Keratinocyte (primary cell): ENCODE results near the gene TMEM87A. TPM values are rescaled to one million over a fixed set of nuclear protein-coding genes. Genes with fewer than 3 reads are reported as not detected.

Source experiments
- DNase-seq: peaks from one replicate; pipeline ENCODE4 v3.0.0-alpha.2; 2011; ENCODE audit warnings: low read depth, missing footprints, low spot score
- FAIRE-seq: peaks from 2 replicates; lab custom pipeline; 2011; peaks lifted over from hg19 to GRCh38; lab: Jason Lieb, UNC
- H2AFZ ChIP-seq: 2 replicates; pipeline ENCODE4 v1.6.0; 2012; ENCODE audit warnings: low read length, control low read depth, inconsistent platforms; ENCODE audit not compliant: control insufficient read depth
- H3K27ac ChIP-seq: 2 replicates; pipeline ENCODE4 v1.5.1; 2011; ENCODE audit warnings: low read length; ENCODE audit not compliant: control insufficient read depth, insufficient read depth
- H3K27me3 ChIP-seq: 3 replicates; pipeline ENCODE4 v1.6.0; 2011; ENCODE audit warnings: low read length; ENCODE audit not compliant: control insufficient read depth, insufficient read depth; ENCODE audit errors: extremely low read depth
- H3K36me3 ChIP-seq, 2 experiments: 2 replicates in 1 of 2; 3 replicates in 1 of 2; pipeline ENCODE4 v1.5.1; 2011; ENCODE audit warnings: low read length in 2 of 2, mild to moderate bottlenecking in 1 of 2; ENCODE audit not compliant: control insufficient read depth in 2 of 2, insufficient read depth in 2 of 2; ENCODE audit errors: extremely low read depth in 1 of 2
- H3K4me1 ChIP-seq: 3 replicates; pipeline ENCODE4 v1.5.1; 2011; ENCODE audit warnings: low read length; ENCODE audit not compliant: control insufficient read depth, insufficient read depth; ENCODE audit errors: extremely low read depth
- H3K4me2 ChIP-seq: 3 replicates; pipeline ENCODE4 v1.6.0; 2011; ENCODE audit warnings: low read depth, low read length; ENCODE audit not compliant: control insufficient read depth, insufficient read depth; ENCODE audit errors: extremely low read depth
- H3K4me3 ChIP-seq, 3 experiments: fragments of 200-600 bp in 1 of 3; sonication (generic) in 1 of 3; 2 replicates in 2 of 3; 3 replicates in 1 of 3; pipeline ENCODE4 v1.5.1; 2011 to 2016; ENCODE audit warnings: low read length in 3 of 3, mild to moderate bottlenecking in 3 of 3, control low read depth in 2 of 3, inconsistent platforms in 1 of 3, low read depth in 1 of 3, mixed read lengths in 1 of 3, mixed run types in 1 of 3, moderate library complexity in 1 of 3; ENCODE audit not compliant: control insufficient read depth in 2 of 3, insufficient read depth in 2 of 3; ENCODE audit errors: extremely low read depth in 1 of 3
- H3K79me2 ChIP-seq: 2 replicates; pipeline ENCODE4 v1.6.0; 2012; ENCODE audit warnings: low read length; ENCODE audit not compliant: control insufficient read depth, insufficient read depth
- H3K9ac ChIP-seq: 3 replicates; pipeline ENCODE4 v1.6.0; 2011; ENCODE audit warnings: low read length; ENCODE audit not compliant: control insufficient read depth, insufficient read depth; ENCODE audit errors: extremely low read depth
- H3K9me1 ChIP-seq: 3 replicates; pipeline ENCODE4 v1.6.0; 2011; ENCODE audit warnings: low read length; ENCODE audit not compliant: control insufficient read depth, insufficient read depth; ENCODE audit errors: extremely low read depth
- H3K9me3 ChIP-seq: 2 replicates; pipeline ENCODE4 v1.5.1; 2012; ENCODE audit warnings: low read depth, low read length; ENCODE audit not compliant: control insufficient read depth
- H4K20me1 ChIP-seq: 3 replicates; pipeline ENCODE4 v1.6.0; 2011; ENCODE audit warnings: low read length; ENCODE audit not compliant: control insufficient read depth, insufficient read depth; ENCODE audit errors: extremely low read depth
- EZH2 ChIP-seq: IDR thresholded peaks from one replicate; pipeline ENCODE4 v1.6.1; 2012; ENCODE audit warnings: inconsistent platforms, mild to moderate bottlenecking, low read length, moderate library complexity
- dilution Hi-C: fragments of 300-500 bp; cut with MboI; formaldehyde crosslinking; loops from one replicate; pipeline ENCODE4 v1.7.0; 2020; ENCODE audit warnings: low sequenced_read_pairs; ENCODE audit not compliant: extremely low pct_ligation_motif_present
- polyA plus RNA-seq, 5 experiments: library from polyadenylated mRNA; depleted of rRNA in 3 of 5; stranded (reverse) in 3 of 5; stranded (forward) in 1 of 5; unstranded in 1 of 5; fragments of >200 nt; gene quantifications; 1 replicate in 1 of 5; 2 replicates in 3 of 5; 3 replicates in 1 of 5; pipeline versions ENCODE4 v1.2.1 to v1.2.3, GENCODE V29; 2011 to 2012; ENCODE audit warnings: missing spikeins in 2 of 5, low read depth in 1 of 5, low replicate concordance in 1 of 5
- TF ChIP-seq, protein P1 (sequence below), 3 experiments: IDR thresholded peaks in 1 of 3; conservative IDR thresholded peaks in 1 of 3; optimal IDR thresholded peaks in 1 of 3; 2 replicates in 2 of 3; 3 replicates in 1 of 3; pipeline versions ENCODE3 to v1.5.1; 2011; ENCODE audit warnings: low read length in 3 of 3, mild to moderate bottlenecking in 3 of 3, moderate library complexity in 2 of 3, control low read depth in 1 of 3, inconsistent platforms in 1 of 3; ENCODE audit not compliant: insufficient read depth in 2 of 3; ENCODE audit errors: extremely low read depth in 1 of 3

Gene TMEM87A
- polyA plus RNA-seq, 1 donor (not counting 4 experiments of a cell fraction or from before 2014, with no cell fraction given), result 43.7 TPM

DNA sequence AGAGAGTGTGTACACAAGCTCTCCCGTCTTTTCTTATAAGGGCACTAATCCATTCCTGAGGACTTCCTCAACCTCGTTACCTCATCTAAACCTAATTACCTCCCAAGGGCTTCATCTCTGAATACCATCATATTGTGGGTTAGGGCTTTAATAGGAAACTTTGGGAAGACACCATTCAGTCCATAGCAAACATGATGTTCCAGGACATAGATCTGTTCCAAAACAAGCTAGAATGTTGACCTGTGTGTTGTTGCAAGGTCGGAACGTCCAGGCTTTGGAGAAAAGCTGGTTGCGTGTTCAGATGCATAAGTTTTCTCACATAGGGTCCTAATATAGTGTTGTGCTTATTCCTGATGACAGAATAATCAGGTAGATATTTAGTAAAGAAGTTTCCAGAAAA lies 9.7 kb upstream of the TMEM87A start:
- no peaks in the 10 kb centered on the region for H3K79me2 ChIP-seq
- FAIRE-seq, result no peak
- no peak for DNase-seq
- TF ChIP-seq, protein P1, sequence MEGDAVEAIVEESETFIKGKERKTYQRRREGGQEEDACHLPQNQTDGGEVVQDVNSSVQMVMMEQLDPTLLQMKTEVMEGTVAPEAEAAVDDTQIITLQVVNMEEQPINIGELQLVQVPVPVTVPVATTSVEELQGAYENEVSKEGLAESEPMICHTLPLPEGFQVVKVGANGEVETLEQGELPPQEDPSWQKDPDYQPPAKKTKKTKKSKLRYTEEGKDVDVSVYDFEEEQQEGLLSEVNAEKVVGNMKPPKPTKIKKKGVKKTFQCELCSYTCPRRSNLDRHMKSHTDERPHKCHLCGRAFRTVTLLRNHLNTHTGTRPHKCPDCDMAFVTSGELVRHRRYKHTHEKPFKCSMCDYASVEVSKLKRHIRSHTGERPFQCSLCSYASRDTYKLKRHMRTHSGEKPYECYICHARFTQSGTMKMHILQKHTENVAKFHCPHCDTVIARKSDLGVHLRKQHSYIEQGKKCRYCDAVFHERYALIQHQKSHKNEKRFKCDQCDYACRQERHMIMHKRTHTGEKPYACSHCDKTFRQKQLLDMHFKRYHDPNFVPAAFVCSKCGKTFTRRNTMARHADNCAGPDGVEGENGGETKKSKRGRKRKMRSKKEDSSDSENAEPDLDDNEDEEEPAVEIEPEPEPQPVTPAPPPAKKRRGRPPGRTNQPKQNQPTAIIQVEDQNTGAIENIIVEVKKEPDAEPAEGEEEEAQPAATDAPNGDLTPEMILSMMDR (optimal IDR thresholded peaks at IDR 0.05 in 1 of 3, IDR thresholded peaks at IDR 0.05 in 1 of 3, conservative IDR thresholded peaks at IDR 0.05 in 1 of 3; ENCODE audit: extremely low read depth in 1 of 3, insufficient read depth in 2 of 3, low read length in 3 of 3), result no peak
- no peak for TF ChIP-seq EZH2
- H2AFZ ChIP-seq, result no peak overlapping the region
- H3K9me3 ChIP-seq, result no peaks in the 10 kb centered on the region
- no peaks in the 10 kb centered on the region for H4K20me1 ChIP-seq
- no peaks in the 10 kb centered on the region for H3K27me3 ChIP-seq
- H3K9ac ChIP-seq, result no peak overlapping the region
- H3K4me1 ChIP-seq, result no peaks in the 10 kb centered on the region
- H3K4me2 ChIP-seq, result no peak overlapping the region
- peaks cover 20 to 24% of the 10 kb centered on the region in 2 experiments for H3K36me3 ChIP-seq
- H3K9me1 ChIP-seq, result peaks cover 2% of the 10 kb centered on the region
- no peak overlapping the region for H3K4me3 ChIP-seq
- dilution Hi-C loops, result no loop called here
- no peak overlapping the region for H3K27ac ChIP-seq

DNA sequence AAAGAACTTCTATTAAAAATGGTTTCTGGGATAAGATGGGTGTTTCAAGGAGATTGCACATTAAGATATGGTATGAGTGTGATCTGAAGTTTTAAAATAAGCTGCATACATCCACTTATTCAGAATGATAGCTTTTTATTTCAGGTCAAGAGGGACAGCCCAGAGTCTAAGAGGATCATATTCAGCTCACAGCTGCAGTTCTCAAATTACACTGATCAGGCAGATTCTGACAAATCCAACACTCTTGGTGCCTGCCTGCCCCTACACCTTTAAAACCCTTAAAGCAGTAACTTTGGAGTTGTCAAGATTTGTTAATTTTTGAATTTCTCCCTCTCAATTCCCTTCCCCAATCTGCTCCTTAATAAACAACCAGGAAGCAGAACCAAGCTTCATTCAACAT lies 9.1 kb upstream of the TMEM87A start:
- Histone ChIP-seq H3K36me3 (peaks cover 20 to 24% of the 10 kb centered on the region in 2 experiments), H3K27ac (no peak overlapping the region), H3K79me2 (no peaks in the 10 kb centered on the region), H2AFZ (no peak overlapping the region), H3K9ac (no peak overlapping the region), H3K9me1 (peaks cover 2% of the 10 kb centered on the region), H4K20me1 (no peaks in the 10 kb centered on the region), H3K4me2 (no peak overlapping the region), H3K4me3 (no peak overlapping the region), H3K9me3 (no peaks in the 10 kb centered on the region), H3K27me3 (no peaks in the 10 kb centered on the region), H3K4me1 (no peaks in the 10 kb centered on the region)
- DNase-seq, result no peak
- FAIRE-seq, result no peak
- dilution Hi-C loops, result no loop called here
- TF ChIP-seq, protein P1 (optimal IDR thresholded peaks at IDR 0.05 in 1 of 3, IDR thresholded peaks at IDR 0.05 in 1 of 3, conservative IDR thresholded peaks at IDR 0.05 in 1 of 3; ENCODE audit: extremely low read depth in 1 of 3, insufficient read depth in 2 of 3, low read length in 3 of 3), result no peak
- TF ChIP-seq EZH2, result no peak
